HL-60 (cell line): ENCODE measurements around the gene TXNDC2.

Experiments
- POLR2AphosphoS5 ChIP-seq: IDR thresholded peaks from 2 replicates; pipeline ENCODE4 v1.6.1; 2012; ENCODE audit warnings: low read depth
- TF ChIP-seq, protein P1 (sequence below): IDR thresholded peaks from one replicate; pipeline ENCODE4 v1.5.1; 2011; ENCODE audit warnings: low read length, control low read depth, inconsistent platforms; ENCODE audit not compliant: insufficient read depth

DNA sequence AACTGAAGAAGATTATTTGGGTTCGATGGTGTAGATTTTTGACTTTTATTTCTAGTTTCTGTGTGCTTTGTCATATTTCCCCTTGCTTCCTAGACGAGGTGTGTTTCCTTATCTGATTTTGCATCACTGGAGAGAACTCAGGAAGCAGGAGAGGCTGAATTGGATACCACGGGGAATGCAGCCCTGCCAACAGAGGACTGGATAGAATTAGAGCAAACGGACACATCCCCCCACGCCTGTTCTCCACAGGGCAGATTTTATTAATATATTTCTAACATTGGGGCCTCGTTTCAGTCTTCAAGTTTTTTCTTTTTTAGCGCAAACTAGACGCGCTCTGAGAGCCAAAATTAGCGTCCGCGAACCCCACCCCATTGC is 27.4 kb downstream of the TXNDC2 start:
- TF ChIP-seq, protein P1, sequence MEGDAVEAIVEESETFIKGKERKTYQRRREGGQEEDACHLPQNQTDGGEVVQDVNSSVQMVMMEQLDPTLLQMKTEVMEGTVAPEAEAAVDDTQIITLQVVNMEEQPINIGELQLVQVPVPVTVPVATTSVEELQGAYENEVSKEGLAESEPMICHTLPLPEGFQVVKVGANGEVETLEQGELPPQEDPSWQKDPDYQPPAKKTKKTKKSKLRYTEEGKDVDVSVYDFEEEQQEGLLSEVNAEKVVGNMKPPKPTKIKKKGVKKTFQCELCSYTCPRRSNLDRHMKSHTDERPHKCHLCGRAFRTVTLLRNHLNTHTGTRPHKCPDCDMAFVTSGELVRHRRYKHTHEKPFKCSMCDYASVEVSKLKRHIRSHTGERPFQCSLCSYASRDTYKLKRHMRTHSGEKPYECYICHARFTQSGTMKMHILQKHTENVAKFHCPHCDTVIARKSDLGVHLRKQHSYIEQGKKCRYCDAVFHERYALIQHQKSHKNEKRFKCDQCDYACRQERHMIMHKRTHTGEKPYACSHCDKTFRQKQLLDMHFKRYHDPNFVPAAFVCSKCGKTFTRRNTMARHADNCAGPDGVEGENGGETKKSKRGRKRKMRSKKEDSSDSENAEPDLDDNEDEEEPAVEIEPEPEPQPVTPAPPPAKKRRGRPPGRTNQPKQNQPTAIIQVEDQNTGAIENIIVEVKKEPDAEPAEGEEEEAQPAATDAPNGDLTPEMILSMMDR, result no peak
- TF ChIP-seq POLR2AphosphoS5, result no peak
